Embryonic facial prominence (tissue), 1 donor: ENCODE results near the gene RAB11FIP4.
"Not testable (repeated sequence)": the region's sequence is repeated elsewhere in the genome, so short reads cannot be mapped to it uniquely, and the experiment has no call there.

Experiments
- DNase-seq: peaks from one replicate; pipeline ENCODE4 v3.0.0-alpha.2; 2016; ENCODE audit errors: extremely low spot score

The RAB11FIP4 gene

DNA sequence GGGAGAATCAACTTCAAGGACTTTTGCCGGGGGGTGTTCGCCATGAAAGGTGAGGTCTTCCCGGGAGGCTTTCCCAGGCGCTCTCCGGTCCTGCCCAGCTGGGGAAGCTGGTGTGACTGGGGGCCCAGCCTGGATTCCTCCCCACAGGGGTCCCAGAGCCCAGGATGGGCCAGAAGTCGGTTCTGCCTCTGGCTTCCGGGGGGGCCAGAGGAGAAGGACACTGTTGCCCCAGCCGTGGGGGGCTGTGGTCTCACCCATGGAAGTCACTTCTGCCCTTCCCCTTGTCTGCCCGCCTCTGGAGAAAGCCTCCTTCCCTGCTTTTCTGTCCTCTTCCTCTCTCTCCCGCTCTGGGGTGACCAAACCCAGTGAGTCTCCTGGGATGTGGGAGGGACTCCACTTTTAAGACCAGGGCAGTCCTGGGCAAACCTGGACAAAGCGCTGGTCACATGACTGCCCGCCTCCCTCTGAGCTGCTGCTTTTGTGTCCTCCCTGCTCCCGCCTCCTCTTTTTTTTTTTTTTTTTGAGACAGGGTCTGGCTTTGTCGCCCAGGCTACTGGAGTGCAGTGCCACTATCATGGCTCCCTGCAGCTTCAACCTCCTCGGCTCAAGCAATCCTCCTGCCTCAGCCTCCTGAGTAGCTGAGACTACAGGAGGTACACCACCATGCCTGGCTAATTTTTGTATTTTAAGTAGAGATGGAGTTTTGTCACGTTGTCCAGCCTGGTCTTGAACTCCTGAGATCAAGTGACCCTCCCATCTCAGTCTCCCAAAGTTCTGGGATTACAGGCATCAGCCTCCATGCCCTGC is 40.6 kb downstream of the RAB11FIP4 start:
- no peak for DNase-seq

DNA sequence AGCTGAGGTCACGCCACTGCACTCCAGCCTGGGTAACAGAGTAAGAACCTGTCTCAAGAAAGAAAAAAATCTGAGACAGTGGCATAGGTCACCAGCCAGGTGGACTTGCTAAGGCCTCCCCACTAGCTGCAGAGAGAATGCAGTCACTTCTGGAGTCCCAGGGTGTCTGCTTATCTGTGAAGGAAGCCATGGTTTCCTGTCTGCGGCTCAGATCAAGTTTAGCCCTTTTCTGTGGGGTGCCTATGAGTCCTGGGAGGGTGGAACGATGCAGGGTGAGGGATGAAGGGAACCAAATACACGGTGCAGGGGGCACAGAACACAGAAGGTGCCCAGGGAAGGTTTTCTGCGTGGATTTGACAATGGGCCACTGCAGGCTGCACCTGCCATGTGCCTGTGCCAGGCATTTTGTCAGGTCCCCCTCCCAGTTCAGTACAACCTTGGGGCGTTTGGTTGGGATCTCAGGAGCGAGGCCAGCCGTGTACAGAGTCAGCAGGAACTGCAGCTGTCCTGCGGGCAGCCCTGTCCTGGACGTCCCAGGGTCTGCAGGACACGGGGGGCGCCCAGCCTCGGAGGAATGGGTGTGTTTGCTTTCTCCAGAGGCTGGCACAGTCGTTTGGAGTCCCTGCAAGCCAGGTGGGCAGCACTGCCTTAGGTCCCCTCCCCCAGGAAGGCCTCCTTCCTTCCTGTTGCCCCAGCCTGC is 41.8 kb downstream of the RAB11FIP4 start:
- DNase-seq = no peak

DNA sequence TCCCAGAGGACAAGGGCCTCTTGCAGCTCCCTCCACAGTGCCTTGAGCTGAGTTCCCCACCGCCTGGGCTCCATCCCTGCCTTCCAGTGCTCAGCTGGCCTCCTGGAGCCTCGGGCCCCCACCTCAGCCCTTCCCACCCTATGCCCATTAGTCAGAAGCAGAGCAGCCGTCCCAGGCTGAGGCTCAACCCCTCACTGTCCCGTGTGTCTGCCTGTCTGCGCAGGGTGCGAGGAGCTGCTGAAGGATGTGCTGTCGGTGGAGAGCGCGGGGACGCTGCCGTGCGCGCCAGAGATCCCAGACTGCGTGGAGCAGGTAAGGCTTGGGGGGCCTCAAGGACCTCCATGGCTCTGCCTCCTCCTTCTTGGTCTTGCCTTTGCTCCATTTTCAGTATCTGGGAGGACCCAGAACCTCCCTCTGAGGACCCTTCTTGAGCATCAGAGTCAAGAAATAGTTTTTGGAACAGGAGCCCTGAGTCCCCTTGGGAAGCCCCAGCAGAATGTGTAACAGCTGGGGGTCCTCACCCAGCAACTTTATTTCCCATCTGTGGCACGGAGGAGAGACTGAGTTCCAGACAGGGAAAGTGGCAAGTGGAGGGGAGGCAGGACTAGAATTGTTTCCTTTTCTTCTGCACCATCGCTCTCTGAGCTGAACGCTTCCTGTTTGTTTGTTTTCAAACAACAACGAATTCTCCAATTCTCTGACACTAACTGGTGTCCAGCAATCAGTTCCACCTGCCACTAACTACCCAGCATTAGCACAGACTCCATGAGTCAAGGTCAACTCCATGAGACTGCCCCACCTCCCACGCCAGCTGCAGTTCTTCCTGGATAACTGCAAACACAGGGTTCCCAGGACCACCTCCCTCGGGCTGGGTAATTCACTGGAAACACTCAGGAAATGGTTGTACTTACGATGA is 42.6 kb downstream of the RAB11FIP4 start:
- no peak for DNase-seq

DNA sequence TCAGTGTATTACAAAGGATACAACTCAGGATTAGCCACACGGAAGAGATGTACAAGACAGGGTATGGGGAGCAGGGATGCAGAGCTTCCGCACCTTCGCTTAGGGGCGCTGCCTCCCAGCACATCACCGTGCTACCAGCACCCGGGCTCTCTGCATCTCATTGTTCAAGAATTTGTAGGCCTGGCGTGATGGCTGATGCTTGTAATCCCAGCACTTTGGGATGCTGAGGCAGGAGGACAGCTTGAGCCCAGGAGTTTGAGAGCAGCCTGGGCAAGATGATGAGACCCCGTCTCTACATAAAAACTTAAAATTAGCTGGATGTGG is 43.2 kb downstream of the RAB11FIP4 start:
- no peak for DNase-seq

DNA sequence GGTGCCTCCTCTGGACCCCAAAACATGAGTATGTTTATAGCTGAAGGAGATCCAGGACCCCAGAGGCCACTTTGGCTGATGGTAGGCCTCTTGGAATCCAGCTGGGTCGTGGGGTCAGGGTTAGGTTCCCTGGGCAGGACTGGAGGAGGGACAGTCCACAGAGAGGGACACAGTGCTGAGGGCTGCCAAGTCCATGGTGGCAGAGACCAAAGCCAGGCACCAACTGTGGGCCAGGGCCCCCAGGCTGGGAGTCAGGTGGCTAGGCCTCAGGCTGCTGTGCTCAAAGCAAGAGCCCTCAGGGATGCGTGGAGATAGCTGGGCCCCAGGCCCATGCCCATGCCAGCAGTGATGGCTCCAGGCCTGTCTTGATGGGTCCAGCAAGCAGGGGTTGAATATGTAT is 44.1 kb downstream of the RAB11FIP4 start:
- no peak for DNase-seq

DNA sequence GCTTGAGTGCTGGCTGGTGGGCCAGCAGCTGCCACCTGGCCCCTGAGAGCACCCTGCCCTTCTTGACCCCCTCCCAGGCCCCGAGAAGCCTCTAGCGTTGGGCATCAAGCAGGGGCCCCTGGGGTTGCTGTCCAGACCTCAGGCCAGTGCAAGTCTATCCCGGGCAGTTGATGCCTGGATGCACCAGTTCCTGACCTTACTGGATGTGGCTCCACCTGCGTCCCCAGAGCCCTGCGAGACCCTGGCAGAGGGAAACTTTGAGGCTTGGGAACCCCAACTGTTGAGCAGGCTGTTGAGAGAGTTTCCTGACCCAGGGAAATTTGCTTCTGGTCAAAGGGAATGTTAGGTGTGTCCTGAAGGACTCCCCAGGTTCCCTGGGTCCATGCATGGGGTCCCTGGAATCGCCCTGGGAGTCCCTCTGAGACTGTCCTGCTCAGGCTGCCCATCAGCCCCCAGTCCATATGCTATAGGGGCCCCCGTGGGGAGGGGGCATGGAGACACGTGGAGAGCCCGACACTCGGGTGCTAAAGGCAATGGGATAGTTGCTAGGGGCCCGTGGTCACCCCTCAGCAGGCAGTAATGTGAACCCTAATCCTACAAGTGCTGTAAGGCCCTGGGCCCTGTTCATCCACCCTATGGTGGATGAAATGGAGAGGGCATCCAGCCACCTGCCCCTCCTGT is 46.4 kb downstream of the RAB11FIP4 start:
- DNase-seq = no peak

DNA sequence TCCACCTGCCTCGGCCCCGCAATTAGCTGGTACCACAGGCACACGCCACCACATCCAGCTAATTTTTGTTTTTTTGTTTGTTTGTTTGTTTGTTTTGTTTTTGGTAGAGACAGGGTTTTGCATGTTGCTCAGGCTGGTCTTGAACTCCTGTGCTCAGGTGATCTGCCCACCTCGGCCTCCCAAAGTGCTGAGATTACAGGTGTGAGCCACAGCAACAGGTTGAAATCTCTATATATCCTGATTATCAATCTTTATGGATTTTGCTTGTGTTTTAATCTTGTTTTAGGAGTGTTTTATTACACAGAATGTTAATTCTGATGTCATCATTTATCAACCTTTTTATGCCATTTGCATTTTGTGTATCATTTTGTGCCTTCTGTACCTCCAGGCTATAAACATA is 48.2 kb downstream of the RAB11FIP4 start:
- DNase-seq = no peak

DNA sequence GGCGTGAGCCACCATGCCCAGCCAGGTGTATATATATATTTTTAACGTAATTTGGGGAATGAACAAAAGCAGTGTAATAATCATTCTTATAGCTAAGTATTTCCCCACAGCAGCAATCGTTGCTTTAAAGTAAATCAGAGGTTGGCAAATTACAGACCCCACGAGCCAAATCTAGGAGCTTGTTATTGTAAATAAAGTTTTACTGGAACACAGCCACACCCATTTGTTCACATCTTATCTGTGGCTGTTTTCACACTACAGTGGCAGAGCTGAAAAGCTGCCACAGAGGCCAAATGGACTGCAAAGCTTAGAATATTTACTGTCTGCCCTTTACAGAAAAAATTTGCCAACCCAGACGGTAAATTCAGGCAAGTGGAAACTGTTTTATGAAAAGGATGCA is 50.8 kb downstream of the RAB11FIP4 start:
- DNase-seq = no peak

DNA sequence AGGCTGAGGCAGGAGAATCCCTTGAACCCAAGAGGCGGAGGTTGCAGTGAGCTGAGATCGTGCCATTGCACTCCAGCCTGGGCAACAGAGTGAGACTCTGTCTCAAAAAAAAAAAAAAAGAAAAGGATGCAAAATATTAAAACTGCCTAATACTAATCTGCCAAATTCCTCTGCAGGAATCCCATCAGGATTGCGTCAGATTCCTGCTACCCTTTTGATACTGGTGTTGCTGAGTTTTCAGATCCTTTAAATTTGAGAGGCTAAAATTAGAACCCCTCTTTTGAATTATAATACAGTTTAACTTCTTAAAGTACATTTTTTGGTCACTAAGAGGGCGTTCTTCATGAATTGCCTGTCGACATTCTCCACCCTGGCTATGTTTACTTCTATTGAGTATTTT is 51.4 kb downstream of the RAB11FIP4 start:
- not testable (repeated sequence) for DNase-seq

DNA sequence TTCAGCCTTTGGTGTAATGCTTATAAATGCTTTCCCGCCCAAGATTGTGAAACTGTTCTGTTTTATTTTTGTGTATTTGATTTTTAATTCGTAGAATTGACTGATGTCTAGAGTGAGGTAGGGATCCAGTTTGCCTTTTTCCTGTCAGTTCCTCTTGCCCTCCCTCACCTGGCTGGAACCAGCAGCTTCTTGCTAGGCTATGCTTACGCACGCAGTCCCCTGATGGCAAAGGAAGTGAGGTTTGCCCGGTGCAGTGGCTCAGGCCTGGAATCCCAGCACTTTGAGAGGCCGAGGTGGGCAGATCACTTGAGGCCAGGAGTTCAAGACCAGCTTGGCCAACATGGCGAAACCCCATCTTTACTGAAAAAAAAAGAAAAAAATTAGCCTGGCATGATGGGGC is 51.9 kb downstream of the RAB11FIP4 start:
- DNase-seq = no peak

DNA sequence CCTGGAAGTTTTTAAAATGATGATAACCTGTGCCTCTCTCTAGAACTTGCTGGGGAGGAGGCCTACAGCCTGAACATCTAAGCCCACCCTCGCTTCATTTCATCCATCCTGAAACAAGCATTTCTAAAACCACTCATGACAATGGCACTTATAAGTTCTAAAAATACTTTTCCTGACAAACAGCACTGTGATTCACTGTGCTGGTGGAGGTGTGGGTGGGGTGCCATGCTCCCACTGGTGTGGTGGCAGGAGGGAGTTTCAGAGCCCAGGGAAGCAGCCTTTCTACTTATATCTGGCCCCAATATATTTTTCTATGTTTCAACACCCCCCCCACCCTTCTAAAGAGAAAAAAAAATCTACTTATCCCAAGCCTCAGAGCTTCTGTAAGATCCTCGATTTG is 52.6 kb downstream of the RAB11FIP4 start:
- DNase-seq = no peak

DNA sequence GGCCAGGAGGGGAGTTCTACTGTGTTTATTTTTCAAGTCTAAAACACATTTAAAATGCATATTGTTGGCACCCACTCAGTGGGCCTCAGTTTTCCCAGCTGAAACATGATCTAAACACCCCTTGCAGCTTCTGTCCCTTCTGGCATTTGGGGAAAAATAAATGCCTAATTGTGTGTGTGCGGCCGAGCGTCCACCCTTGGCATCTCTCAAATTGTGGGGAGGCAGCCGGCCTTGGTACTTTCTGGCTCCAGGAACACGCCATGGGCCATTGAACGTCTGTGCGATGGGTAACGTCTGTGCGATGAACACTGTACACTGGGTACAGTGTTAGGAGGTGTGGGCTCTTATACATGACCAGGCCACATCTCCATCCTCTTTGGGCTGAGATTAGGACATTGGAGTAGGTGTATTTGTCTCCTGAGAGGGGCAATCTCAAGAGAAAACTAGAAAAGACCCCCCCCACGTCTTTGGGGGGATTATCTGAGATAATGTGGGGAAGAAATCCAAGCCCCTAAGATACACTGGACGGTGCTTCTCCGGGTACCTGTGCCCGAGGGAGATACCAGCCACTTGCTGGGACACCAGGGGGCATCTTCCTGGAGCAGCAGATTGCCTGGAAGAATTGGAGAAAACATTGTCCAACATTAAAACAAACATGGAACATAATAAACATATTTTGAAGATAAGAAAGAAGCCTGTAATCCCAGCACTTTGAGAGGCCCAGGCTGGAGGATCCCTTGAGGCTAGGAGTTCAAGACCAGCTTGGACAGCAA is 54.9 kb downstream of the RAB11FIP4 start:
- DNase-seq = no peak

DNA sequence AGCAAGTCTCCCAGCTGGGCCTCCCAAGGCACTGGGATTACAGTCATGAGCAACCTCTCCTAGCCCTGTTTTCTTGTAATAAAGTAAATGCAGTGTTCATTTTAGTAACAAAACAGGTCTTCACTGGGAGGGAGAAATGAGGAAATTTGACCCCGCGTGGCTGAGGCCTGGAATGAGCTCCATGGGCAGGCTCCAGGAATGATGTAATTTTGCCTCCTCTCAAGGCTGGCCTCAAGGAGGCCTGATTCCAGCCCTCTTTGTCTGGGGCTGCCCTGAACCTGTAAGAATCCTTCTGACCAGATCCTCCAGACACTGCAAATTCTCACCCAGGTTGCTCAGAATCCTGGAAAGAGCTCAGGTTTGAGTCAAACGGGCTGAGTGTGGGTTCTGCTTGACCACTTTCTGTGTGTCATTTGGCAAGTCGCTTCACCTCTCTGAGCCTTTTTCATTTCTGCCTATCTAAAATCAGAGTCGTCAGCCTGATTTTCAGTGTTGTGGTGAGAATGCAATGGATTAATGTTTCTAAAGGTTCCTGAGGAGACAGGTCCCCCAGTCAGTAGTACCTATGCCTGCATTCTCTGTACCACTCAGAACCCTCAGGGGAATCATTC is 57.1 kb downstream of the RAB11FIP4 start:
- DNase-seq = no peak

DNA sequence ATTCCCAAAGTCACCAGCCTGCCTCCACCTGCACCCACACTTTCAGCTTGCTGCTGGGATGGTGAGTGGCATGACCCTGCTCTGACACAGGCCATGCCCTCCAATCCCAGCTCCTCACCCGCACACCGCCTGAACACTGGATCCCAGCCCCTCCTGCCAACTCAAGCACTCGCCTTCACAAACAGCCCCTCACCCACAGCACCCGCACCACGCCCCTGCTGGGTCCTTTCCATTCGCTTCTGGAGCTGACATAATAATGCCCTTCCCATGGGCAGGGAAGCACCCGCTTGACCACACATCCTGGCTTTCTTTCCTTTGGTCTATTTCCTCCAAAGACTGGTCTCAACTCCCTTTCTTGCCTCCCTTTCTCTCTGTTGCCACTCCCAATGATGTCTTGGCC is 57.6 kb downstream of the RAB11FIP4 start:
- no peak for DNase-seq

DNA sequence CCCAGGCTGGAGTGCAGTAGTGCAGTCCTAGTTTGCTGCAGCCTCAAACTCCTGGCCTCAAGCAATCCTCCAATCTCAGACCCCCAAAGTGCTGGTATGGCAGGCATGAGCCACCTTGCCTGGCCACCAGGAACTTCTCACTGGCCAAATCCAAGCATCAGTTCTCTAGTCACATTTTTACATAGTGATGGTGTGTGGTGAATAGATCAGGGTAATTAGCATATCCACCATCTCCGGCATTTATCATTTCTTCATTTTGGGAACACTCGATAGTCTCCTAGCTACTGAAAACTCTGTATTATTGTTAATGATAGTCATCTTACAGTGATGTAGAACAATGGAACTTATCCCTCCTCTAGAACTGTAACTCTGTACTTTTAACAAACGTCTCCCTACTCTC is 58.3 kb downstream of the RAB11FIP4 start:
- DNase-seq = no peak

DNA sequence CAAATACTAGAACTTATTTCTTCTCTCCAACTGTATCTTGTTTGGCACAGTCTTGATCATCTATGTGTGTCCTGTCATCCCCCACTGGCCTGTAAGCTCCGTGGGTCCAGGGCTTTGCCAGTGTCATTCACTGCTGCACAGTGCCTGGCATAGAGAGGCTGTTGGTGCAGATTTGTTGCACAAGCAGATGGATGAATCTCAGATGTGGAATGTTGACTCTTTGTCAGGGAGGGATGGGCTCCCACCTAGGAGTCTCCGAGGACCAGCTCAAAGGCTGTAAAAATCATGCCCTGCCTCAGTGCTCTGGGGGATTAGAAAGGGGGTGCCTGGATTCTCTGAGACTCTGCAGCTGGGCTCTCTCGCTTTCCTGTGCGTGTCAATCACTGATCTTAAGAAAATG is 60.6 kb downstream of the RAB11FIP4 start:
- no peak for DNase-seq

DNA sequence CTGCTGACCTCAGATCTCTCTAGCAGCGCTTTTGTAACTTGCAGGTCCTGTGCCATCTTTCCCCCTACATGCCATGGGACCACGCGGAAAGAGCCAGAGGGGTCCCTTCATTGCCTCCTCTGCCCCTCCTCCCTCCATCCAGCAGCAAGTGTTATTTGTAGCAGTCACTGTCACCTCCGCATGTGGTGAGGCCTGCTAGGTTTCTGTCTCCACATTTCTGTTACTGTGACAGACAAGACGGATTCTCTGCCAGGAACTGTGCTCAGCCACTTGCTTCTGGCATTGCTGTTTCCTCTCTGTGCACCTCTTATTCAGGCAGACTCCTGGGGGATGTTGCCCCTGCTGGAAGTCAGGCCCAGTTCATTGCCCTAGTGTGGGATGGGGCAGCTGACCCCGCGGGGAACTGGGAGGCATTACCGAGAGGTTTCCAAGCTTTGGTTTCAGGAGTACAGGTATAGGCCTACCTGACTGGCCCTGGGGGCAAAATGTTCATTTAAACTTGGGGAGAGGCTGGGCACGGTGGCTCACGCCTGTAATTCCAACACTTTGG is 61.2 kb downstream of the RAB11FIP4 start:
- no peak for DNase-seq

DNA sequence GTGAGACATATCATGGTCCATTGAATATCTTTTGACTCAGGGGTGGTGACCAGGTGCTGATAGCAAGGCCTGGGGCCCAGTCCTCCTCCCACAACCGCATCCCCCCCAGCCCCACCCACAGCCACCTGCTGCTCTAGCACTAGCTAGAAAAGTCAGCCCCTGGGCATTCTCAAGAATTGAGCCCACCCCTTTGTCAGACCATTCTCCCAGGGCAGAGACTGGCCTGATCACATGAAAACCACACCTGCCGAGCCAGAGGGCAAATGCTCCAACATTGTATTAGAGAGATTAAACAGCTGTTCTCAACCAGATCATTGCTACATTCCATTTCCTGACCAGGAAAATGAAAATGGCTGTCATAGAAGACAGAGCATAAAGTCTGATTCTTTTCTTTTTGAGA is 62.4 kb downstream of the RAB11FIP4 start:
- DNase-seq = no peak

DNA sequence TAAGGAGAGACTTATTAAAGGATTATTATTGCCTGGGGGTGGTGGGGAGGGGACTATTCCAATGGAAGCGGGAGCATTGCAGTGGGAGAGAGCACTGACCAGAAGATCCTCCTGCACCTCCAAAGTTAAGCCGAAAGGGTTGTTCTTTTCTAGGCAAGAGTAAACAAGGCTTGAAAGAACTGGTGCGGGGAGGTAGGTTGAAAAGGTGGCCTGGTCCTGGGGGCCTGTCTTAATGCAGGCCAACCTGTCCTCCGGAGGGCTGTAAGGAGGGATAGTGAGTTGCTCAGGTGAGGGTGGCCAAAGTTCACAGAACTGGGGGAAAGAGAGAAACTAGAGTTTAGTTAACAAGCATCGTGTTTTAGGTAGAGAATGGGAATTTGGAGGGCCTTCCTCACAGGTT is 65.3 kb downstream of the RAB11FIP4 start:
- no peak for DNase-seq
